Stimulated activated CD4-positive, alpha-beta T cell treated with anti-CD3 and anti-CD28 coated beads, Interleukin-1b, Interleukin-23, amount 100 ng/mL, for 24 hours (primary cell): ENCODE measurements around the gene PTPN22.

Source experiments
- DNase-seq, 4 experiments: peaks; one replicate each; pipeline ENCODE4 v3.0.0-alpha.2; 2020; ENCODE audit warnings: low read depth in 4 of 4, low spot score in 1 of 4

Gene PTPN22

GRCh38 chr1:113804421-113805255 is 66.9 kb downstream of the PTPN22 start:
- DNase-seq = no peak

- no peak for DNase-seq
Measured at GRCh38 chr1:113802367-113803007, 69.0 kb downstream of the PTPN22 start.

- DNase-seq = no peak
Measured at GRCh38 chr1:113800487-113800886, 71.0 kb downstream of the PTPN22 start.

GRCh38 chr1:113797472-113797871 is 74.0 kb downstream of the PTPN22 start:
- no peak for DNase-seq

- DNase-seq = no peak
Measured at GRCh38 chr1:113793878-113794834, 77.4 kb downstream of the PTPN22 start.

GRCh38 chr1:113792986-113793385 is 78.5 kb downstream of the PTPN22 start:
- no peak for DNase-seq

GRCh38 chr1:113792471-113792870 is 79.0 kb downstream of the PTPN22 start:
- no peak for DNase-seq

- DNase-seq = no peak
Measured at GRCh38 chr1:113788802-113789201, 82.7 kb downstream of the PTPN22 start.

- DNase-seq = no peak
Measured at GRCh38 chr1:113787663-113788062, 83.8 kb downstream of the PTPN22 start.

- no peak for DNase-seq
Measured at GRCh38 chr1:113786069-113786468, 85.4 kb downstream of the PTPN22 start.

GRCh38 chr1:113784104-113784779 is 87.3 kb downstream of the PTPN22 start:
- DNase-seq = no peak

- DNase-seq = no peak
Measured at GRCh38 chr1:113783254-113784103, 88.0 kb downstream of the PTPN22 start.

GRCh38 chr1:113782406-113782805 is 89.1 kb downstream of the PTPN22 start:
- DNase-seq = no peak

GRCh38 chr1:113780374-113781146 is 91.0 kb downstream of the PTPN22 start:
- no peak for DNase-seq

GRCh38 chr1:113779542-113779941 is 92.0 kb downstream of the PTPN22 start:
- no peak for DNase-seq

- DNase-seq = no peak
Measured at GRCh38 chr1:113777561-113777960, 94.0 kb downstream of the PTPN22 start.

- no peak for DNase-seq
Measured at GRCh38 chr1:113770031-113770430, 101.5 kb downstream of the PTPN22 start.

GRCh38 chr1:113769601-113769970 is 101.9 kb downstream of the PTPN22 start:
- DNase-seq = no peak

GRCh38 chr1:113768916-113769600 is 102.5 kb downstream of the PTPN22 start:
- DNase-seq = no peak
